Smooth muscle cell of the brain vasculature (primary cell): Measurements from ENCODE around the gene CADM1.

ENCODE experiments used
- DNase-seq: peaks from one replicate; pipeline ENCODE4 v3.0.0-alpha.2; 2012; ENCODE audit warnings: low read depth, low spot score

The CADM1 gene

GRCh38 chr11:115123641-115124040, 380.6 kb downstream of the CADM1 start:
- no peak for DNase-seq

GRCh38 chr11:115122274-115122673, 381.9 kb downstream of the CADM1 start:
- DNase-seq, result no peak
